Gastrocnemius medialis (tissue), 4 donors: ENCODE measurements around the gene FRMPD4.

Source experiments
- CTCF ChIP-seq, 5 experiments: fragments of 450-650 bp in 3 of 5; fragments of 200-600 bp in 2 of 5; sonication (generic) in 2 of 5; IDR thresholded peaks in 4 of 5; conservative IDR thresholded peaks in 1 of 5; 1 replicate in 4 of 5; 2 replicates in 1 of 5; pipeline ENCODE4 v1.5.1; 2016 to 2019; ENCODE audit warnings: antibody characterized with exemption in 5 of 5, mild to moderate bottlenecking in 3 of 5, moderate library complexity in 3 of 5
- POLR2A ChIP-seq, 2 donors: fragments of 450-650 bp; IDR thresholded peaks; one replicate each; pipeline ENCODE4 v1.6.1; 2017; ENCODE audit warnings: antibody characterized with exemption in 2 of 2, mild to moderate bottlenecking in 2 of 2, moderate library complexity in 2 of 2

GRCh38 chrX:12441381-12442128 lies 303.3 kb downstream of the FRMPD4 start:
- TF ChIP-seq CTCF (IDR thresholded peaks at IDR 0.05 in 4 of 5, conservative IDR thresholded peaks at IDR 0.05 in 1 of 5), result no peak
- no peak for TF ChIP-seq POLR2A (IDR thresholded peaks at IDR 0.05)
